HepG2 (cell line): ENCODE measurements around the gene EEPD1. TPM values are rescaled to one million over a fixed set of nuclear protein-coding genes. Genes with fewer than 3 reads are reported as not detected.

ENCODE experiments used
- ATAC-seq: fragments of 200-7000 bp; cut with Tn5 transposase; 3 replicates; pipeline ENCODE4 v1.9.1; 2020; ENCODE audit warnings: mild to moderate bottlenecking, moderate library complexity
- BruUV-seq: library from RNA; stranded (reverse); fragments of 400-500 nt; replicated peaks from 2 replicates; lab custom pipeline; 2021; lab: Mats Ljungman, UMichigan
- CTCF ChIA-PET: fragments of 300-600 bp; formaldehyde crosslinking; extraction: SDS; loops from one replicate; lab custom pipeline; 2021; ENCODE audit warnings: low total read pairs, inconsistent platforms, low intra/inter-chr PET ratio; lab: Yijun Ruan, JAX
- POLR2A ChIA-PET: fragments of 350-600 bp; sonication (Branson Sonifier 250); formaldehyde crosslinking; loops from one replicate; lab custom pipeline; 2020; ENCODE audit warnings: antibody characterized with exemption, inconsistent platforms; lab: Yijun Ruan, JAX
- DNase-seq: peaks from one replicate; pipeline ENCODE4 v3.0.0-alpha.2; 2015; ENCODE audit warnings: low spot score
- FAIRE-seq: peaks from 3 replicates; lab custom pipeline; 2011; peaks lifted over from hg19 to GRCh38; lab: Jason Lieb, UNC
- H2AFZ ChIP-seq: one replicate; pipeline ENCODE4 v1.6.1; 2011; ENCODE audit warnings: low read length, inconsistent platforms
- H3K27ac ChIP-seq: fragments of 300-600 bp; 3 replicates; pipeline ENCODE4 v1.8.0; 2011; ENCODE audit warnings: mixed run types, mild to moderate bottlenecking, mixed read lengths, low read length, inconsistent platforms; ENCODE audit not compliant: insufficient read depth; ENCODE audit errors: extremely low read length
- H3K27me3 ChIP-seq, 2 experiments: fragments of 200-600 bp in 1 of 2; 2 replicates in 1 of 2; 3 replicates in 1 of 2; pipeline versions ENCODE4 v1.6.0 to v1.8.0; 2011; ENCODE audit warnings: low read length in 2 of 2, mild to moderate bottlenecking in 2 of 2, moderate library complexity in 2 of 2, inconsistent platforms in 1 of 2; ENCODE audit not compliant: insufficient read depth in 2 of 2, control insufficient read depth in 1 of 2
- H3K36me3 ChIP-seq, 2 experiments: fragments of 200-600 bp in 1 of 2; replicated peaks in 1 of 2; 2 replicates in 1 of 2; 3 replicates in 1 of 2; pipeline versions ENCODE4 v1.5.1 to v1.8.0; 2011; ENCODE audit warnings: low read length in 2 of 2, inconsistent platforms in 1 of 2; ENCODE audit not compliant: insufficient read depth in 2 of 2, control insufficient read depth in 1 of 2
- H3K4me1 ChIP-seq: 2 replicates; pipeline ENCODE4 v1.5.1; 2012; ENCODE audit warnings: low read length, inconsistent platforms; ENCODE audit not compliant: insufficient read depth
- H3K4me2 ChIP-seq: 2 replicates; pipeline ENCODE4 v1.6.0; 2011; ENCODE audit warnings: low read depth, low read length, inconsistent platforms
- H3K4me3 ChIP-seq, 3 experiments: fragments of 200-600 bp in 1 of 3; sonication (generic), shearing (Covaris generic) in 1 of 3; replicated peaks in 1 of 3; 2 replicates each; pipeline ENCODE4 v1.5.1; 2011 to 2016; ENCODE audit warnings: low read length in 3 of 3, inconsistent platforms in 2 of 3, low read depth in 2 of 3, mild to moderate bottlenecking in 2 of 3, control low read depth in 1 of 3, mixed read lengths in 1 of 3; ENCODE audit not compliant: insufficient read depth in 1 of 3
- H3K79me2 ChIP-seq: one replicate; pipeline ENCODE4 v1.6.1; 2011; ENCODE audit warnings: low read length, inconsistent platforms; ENCODE audit not compliant: insufficient read depth
- H3K9ac ChIP-seq: 2 replicates; pipeline ENCODE4 v1.6.0; 2011; ENCODE audit warnings: mild to moderate bottlenecking, low read depth, low read length, inconsistent platforms; ENCODE audit not compliant: insufficient read depth
- H3K9me3 ChIP-seq: 2 replicates; pipeline ENCODE4 v1.5.1; 2012; ENCODE audit warnings: mild to moderate bottlenecking, low read length
- H4K20me1 ChIP-seq: 2 replicates; pipeline ENCODE4 v1.6.0; 2011; ENCODE audit warnings: inconsistent platforms, mild to moderate bottlenecking, low read length, moderate library complexity; ENCODE audit not compliant: insufficient read depth
- ATF1 ChIP-seq: IDR thresholded peaks from 2 replicates; pipeline ENCODE4 v1.6.1; 2016; ENCODE audit warnings: mild to moderate bottlenecking, control low read depth
- CCDC6 ChIP-seq: sonication (generic); formaldehyde crosslinking; IDR thresholded peaks from 2 replicates; pipeline ENCODE4 v1.8.1; 2022; ENCODE audit warnings: mild to moderate bottlenecking, missing genetic modification reagents, moderate library complexity
- CREB3 ChIP-seq: sonication (generic); formaldehyde crosslinking; IDR thresholded peaks from 2 replicates; pipeline ENCODE4 v1.5.0; 2020; ENCODE audit warnings: missing genetic modification reagents
- FOSL2 ChIP-seq: sonication (generic); formaldehyde crosslinking; IDR thresholded peaks from 2 replicates; pipeline ENCODE4 v1.4.0; 2020; ENCODE audit warnings: missing genetic modification reagents
- FOXM1 ChIP-seq: sonication (generic); formaldehyde crosslinking; IDR thresholded peaks from 2 replicates; pipeline ENCODE4 v1.5.0; 2020; ENCODE audit warnings: missing genetic modification reagents
- GMEB2 ChIP-seq: IDR thresholded peaks from 2 replicates; pipeline ENCODE4 v1.6.1; 2016; ENCODE audit warnings: missing biosample characterization, missing genetic modification reagents, low read depth
- HES4 ChIP-seq: sonication (generic); formaldehyde crosslinking; IDR thresholded peaks from 2 replicates; pipeline ENCODE4 v1.9.0; 2021; ENCODE audit warnings: mild to moderate bottlenecking, missing genetic modification reagents, borderline replicate concordance
- HNF4A ChIP-seq: sonication (generic); formaldehyde crosslinking; IDR thresholded peaks from 2 replicates; pipeline ENCODE4 v1.4.0; 2020; ENCODE audit warnings: missing genetic modification reagents
- HNF4G ChIP-seq, 2 experiments: sonication (generic) in 1 of 2; formaldehyde crosslinking in 1 of 2; IDR thresholded peaks; 2 replicates each; pipeline versions ENCODE4 v1.4.0 to v1.6.1; 2011 to 2020; ENCODE audit warnings: borderline replicate concordance in 2 of 2, low read depth in 2 of 2, mild to moderate bottlenecking in 2 of 2, low read length in 1 of 2, missing genetic modification reagents in 1 of 2, moderate library complexity in 1 of 2
- NFYC ChIP-seq: IDR thresholded peaks from 2 replicates; pipeline ENCODE4 v1.6.1; 2016; ENCODE audit warnings: missing genetic modification reagents, missing compliant biosample characterization
- RFX5 ChIP-seq: IDR thresholded peaks from 2 replicates; pipeline ENCODE4 v1.6.1; 2011; ENCODE audit warnings: low read depth, low read length, improper control_type of control experiment
- SCMH1 ChIP-seq: sonication (generic); formaldehyde crosslinking; IDR thresholded peaks from 2 replicates; pipeline ENCODE4 v1.9.0; 2021; ENCODE audit warnings: missing genetic modification reagents, mild to moderate bottlenecking, borderline replicate concordance
- SOX6 ChIP-seq, 2 experiments: fragments of 450-650 bp in 1 of 2; sonication (generic) in 1 of 2; formaldehyde crosslinking in 1 of 2; IDR thresholded peaks; 2 replicates each; pipeline versions ENCODE4 v1.4.0 to v1.6.1; 2017 to 2020; ENCODE audit warnings: antibody characterized with exemption in 1 of 2, mild to moderate bottlenecking in 1 of 2, missing genetic modification reagents in 1 of 2
- SRSF9 ChIP-seq: fragments of 200-400 bp; formaldehyde crosslinking; IDR thresholded peaks from 2 replicates; pipeline ENCODE4 v1.6.1; 2018; ENCODE audit warnings: borderline replicate concordance, mild to moderate bottlenecking, low read depth, low read length; ENCODE audit not compliant: insufficient read depth, poor library complexity, severe bottlenecking
- TEAD3 ChIP-seq: optimal IDR thresholded peaks from 2 replicates; pipeline ENCODE3; 2016; ENCODE audit warnings: borderline replicate concordance
- THAP11 ChIP-seq: IDR thresholded peaks from 2 replicates; pipeline ENCODE4 v1.6.1; 2016; ENCODE audit warnings: missing biosample characterization, missing genetic modification reagents
- ZBTB44 ChIP-seq: sonication (generic); formaldehyde crosslinking; IDR thresholded peaks from 2 replicates; pipeline ENCODE4 v1.4.0; 2020; ENCODE audit warnings: missing genetic modification reagents
- ZC3H13 ChIP-seq: sonication (generic); formaldehyde crosslinking; IDR thresholded peaks from 2 replicates; pipeline ENCODE4 v1.8.1; 2023; ENCODE audit warnings: mild to moderate bottlenecking, missing genetic modification reagents, moderate library complexity
- ZNF263 ChIP-seq: sonication (generic); formaldehyde crosslinking; IDR thresholded peaks from 2 replicates; pipeline ENCODE4 v1.4.0; 2020; ENCODE audit warnings: missing genetic modification reagents
- ZNF431 ChIP-seq: sonication (generic); formaldehyde crosslinking; IDR thresholded peaks from 2 replicates; pipeline ENCODE4 v1.9.0; 2022; ENCODE audit warnings: missing genetic modification reagents, low read depth, mild to moderate bottlenecking, borderline replicate concordance
- ZNF44 ChIP-seq: sonication (generic); formaldehyde crosslinking; IDR thresholded peaks from 2 replicates; pipeline ENCODE4 v1.5.1; 2020; ENCODE audit warnings: mild to moderate bottlenecking, missing genetic modification reagents
- ZNF552 ChIP-seq: sonication (generic); formaldehyde crosslinking; IDR thresholded peaks from 2 replicates; pipeline ENCODE4 v1.9.0; 2022; ENCODE audit warnings: missing genetic modification reagents, mild to moderate bottlenecking, borderline replicate concordance
- ZNF557 ChIP-seq: sonication (generic); formaldehyde crosslinking; IDR thresholded peaks from 2 replicates; pipeline ENCODE4 v1.4.0; 2020; ENCODE audit warnings: missing genetic modification reagents
- WGBS: methylation state at CpG from one replicate; pipeline ENCODE4 v1.1.6; 2017; ENCODE audit warnings: low lambda C conversion rate; 5-methylcytosine and 5-hydroxymethylcytosine counted together
- in situ Hi-C: cut with HindIII; loops from 2 replicates; pipeline ENCODE4 v1.10.0; 2017; ENCODE audit warnings: low pct_unique_long_range_greater_than_20kb; ENCODE audit not compliant: extremely low pct_ligation_motif_present
- intact Hi-C: fragments of 100-400 bp; cut with micrococcal nuclease; formaldehyde crosslinking; loops from one replicate; pipeline ENCODE4 v1.10.0; 2022; ENCODE audit not compliant: unreplicated experiment
- polyA plus RNA-seq, 8 experiments: library from polyadenylated mRNA; depleted of rRNA in 3 of 8; stranded (reverse) in 7 of 8; unstranded in 1 of 8; fragments of >200 nt; fragmentation: Illumina TruSeq in 4 of 8; extraction: Trizol in 4 of 8; gene quantifications; 2 replicates each; pipeline versions ENCODE4 v1.2.1 to v1.2.3, GENCODE V29; 2011 to 2016; ENCODE audit warnings: low read depth in 4 of 8, missing spikeins in 1 of 8, mixed read lengths in 1 of 8; ENCODE audit not compliant: insufficient read depth in 1 of 8
- total RNA-seq, 5 experiments: library from RNA; depleted of rRNA; stranded (reverse); fragments of >200 nt; fragmentation: Illumina TruSeq; extraction: Trizol; gene quantifications; 2 replicates each; pipeline ENCODE4 v1.2.3, GENCODE V29; 2016; ENCODE audit warnings: low read depth in 1 of 5

Gene EEPD1
- total and polyA plus RNA-seq, 2 of the 13 experiments (the other 11 are each of a cell fraction or from before 2014, with no cell fraction given), result 10.1 to 16.4 TPM

GRCh38 chr7:36118344-36118743 lies 34.7 kb upstream of the EEPD1 start:
- DNase-seq (peak; percentile 54), FAIRE-seq (no peak), ATAC-seq (peak; percentile 72)
- H3K27me3 ChIP-seq, result 0 out of 5 replicates have a peak, but pooled peaks cover 0 to 2% of the 10 kb centered on the region in 2 experiments
- H2AFZ ChIP-seq, result no peak overlapping the region
- in situ Hi-C loops (no loop called here), intact Hi-C loops (loop anchor here (2.0 to 5.0 kb wide), 2 partner anchors 34 to 46 kb away; partner anchors contain the start of gene EEPD1)
- peaks cover 59% of the 10 kb centered on the region for H3K4me1 ChIP-seq
- H3K27ac ChIP-seq, result no peak overlapping the region
- no peaks in the 10 kb centered on the region for H3K36me3 ChIP-seq
- H3K9ac ChIP-seq, result no peak overlapping the region
- ChIA-PET CTCF (no interaction called here), POLR2A (no interaction called here)
- 0% methylated on average over 1 of the region's 1 CpG for WGBS
- no peaks in the 10 kb centered on the region for H3K79me2 ChIP-seq
- no peaks in the 10 kb centered on the region for H3K9me3 ChIP-seq
- no peak overlapping the region for H3K4me3 ChIP-seq
- no peaks in the 10 kb centered on the region for H4K20me1 ChIP-seq
- no peak for TF ChIP-seq ZBTB44 (CRISPR knock-in tag)
- TF ChIP-seq FOSL2 (CRISPR knock-in tag), result peak; percentile 32; the same call in 1 of the 2 replicates
- 0 out of 2 replicates have a peak, but pooled peaks have one; percentile 17 for TF ChIP-seq HNF4G (IDR thresholded peaks at IDR 0.05; ENCODE audit: borderline replicate concordance, low read depth, low read length)
- no peak for TF ChIP-seq HNF4G (CRISPR knock-in tag; IDR thresholded peaks at IDR 0.05; ENCODE audit: borderline replicate concordance, low read depth)
- TF ChIP-seq THAP11 (CRISPR knock-in tag), result no peak
- TF ChIP-seq RFX5, result no peak
- TF ChIP-seq ZC3H13 (CRISPR knock-in tag), result no peak
- no peak for TF ChIP-seq GMEB2 (CRISPR knock-in tag)
- no peak for TF ChIP-seq CCDC6 (CRISPR knock-in tag)
- no peak for TF ChIP-seq ZNF552 (CRISPR knock-in tag)
- TF ChIP-seq CREB3 (CRISPR knock-in tag), result no peak
- no peak for TF ChIP-seq HES4 (CRISPR knock-in tag)
- peak; percentile 54 for TF ChIP-seq HNF4A
- no peak for TF ChIP-seq ZNF263 (CRISPR knock-in tag)
- TF ChIP-seq ZNF557 (CRISPR knock-in tag), result no peak
- no peak for TF ChIP-seq ZNF44 (CRISPR knock-in tag)
- TF ChIP-seq NFYC (CRISPR knock-in tag), result no peak
- no peak for TF ChIP-seq SOX6 (IDR thresholded peaks at IDR 0.05)
- no peak for TF ChIP-seq SOX6 (CRISPR knock-in tag; IDR thresholded peaks at IDR 0.05)
- TF ChIP-seq ZNF431 (CRISPR knock-in tag), result peak; percentile 98
- no peak for TF ChIP-seq SRSF9
- TF ChIP-seq TEAD3 (CRISPR knock-in tag), result peak; percentile 84
- TF ChIP-seq ATF1 (CRISPR knock-in tag), result no peak
- TF ChIP-seq FOXM1 (CRISPR knock-in tag), result no peak
- no peak for TF ChIP-seq SCMH1 (CRISPR knock-in tag)
- H3K4me2 ChIP-seq, result peak overlapping the region; percentile 33; the same call in 1 of the 2 replicates
- BruUV-seq, result no TSS peak
